Measurements from ENCODE around the gene TTLL7. TPM values are rescaled to one million over a fixed set of nuclear protein-coding genes. Genes with fewer than 3 reads are reported as not detected.

TTLL7 gene, protein sequence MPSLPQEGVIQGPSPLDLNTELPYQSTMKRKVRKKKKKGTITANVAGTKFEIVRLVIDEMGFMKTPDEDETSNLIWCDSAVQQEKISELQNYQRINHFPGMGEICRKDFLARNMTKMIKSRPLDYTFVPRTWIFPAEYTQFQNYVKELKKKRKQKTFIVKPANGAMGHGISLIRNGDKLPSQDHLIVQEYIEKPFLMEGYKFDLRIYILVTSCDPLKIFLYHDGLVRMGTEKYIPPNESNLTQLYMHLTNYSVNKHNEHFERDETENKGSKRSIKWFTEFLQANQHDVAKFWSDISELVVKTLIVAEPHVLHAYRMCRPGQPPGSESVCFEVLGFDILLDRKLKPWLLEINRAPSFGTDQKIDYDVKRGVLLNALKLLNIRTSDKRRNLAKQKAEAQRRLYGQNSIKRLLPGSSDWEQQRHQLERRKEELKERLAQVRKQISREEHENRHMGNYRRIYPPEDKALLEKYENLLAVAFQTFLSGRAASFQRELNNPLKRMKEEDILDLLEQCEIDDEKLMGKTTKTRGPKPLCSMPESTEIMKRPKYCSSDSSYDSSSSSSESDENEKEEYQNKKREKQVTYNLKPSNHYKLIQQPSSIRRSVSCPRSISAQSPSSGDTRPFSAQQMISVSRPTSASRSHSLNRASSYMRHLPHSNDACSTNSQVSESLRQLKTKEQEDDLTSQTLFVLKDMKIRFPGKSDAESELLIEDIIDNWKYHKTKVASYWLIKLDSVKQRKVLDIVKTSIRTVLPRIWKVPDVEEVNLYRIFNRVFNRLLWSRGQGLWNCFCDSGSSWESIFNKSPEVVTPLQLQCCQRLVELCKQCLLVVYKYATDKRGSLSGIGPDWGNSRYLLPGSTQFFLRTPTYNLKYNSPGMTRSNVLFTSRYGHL
- 10 to 100 TPM; 24.7 to 26.6 TPM for total RNA-seq

DNA sequence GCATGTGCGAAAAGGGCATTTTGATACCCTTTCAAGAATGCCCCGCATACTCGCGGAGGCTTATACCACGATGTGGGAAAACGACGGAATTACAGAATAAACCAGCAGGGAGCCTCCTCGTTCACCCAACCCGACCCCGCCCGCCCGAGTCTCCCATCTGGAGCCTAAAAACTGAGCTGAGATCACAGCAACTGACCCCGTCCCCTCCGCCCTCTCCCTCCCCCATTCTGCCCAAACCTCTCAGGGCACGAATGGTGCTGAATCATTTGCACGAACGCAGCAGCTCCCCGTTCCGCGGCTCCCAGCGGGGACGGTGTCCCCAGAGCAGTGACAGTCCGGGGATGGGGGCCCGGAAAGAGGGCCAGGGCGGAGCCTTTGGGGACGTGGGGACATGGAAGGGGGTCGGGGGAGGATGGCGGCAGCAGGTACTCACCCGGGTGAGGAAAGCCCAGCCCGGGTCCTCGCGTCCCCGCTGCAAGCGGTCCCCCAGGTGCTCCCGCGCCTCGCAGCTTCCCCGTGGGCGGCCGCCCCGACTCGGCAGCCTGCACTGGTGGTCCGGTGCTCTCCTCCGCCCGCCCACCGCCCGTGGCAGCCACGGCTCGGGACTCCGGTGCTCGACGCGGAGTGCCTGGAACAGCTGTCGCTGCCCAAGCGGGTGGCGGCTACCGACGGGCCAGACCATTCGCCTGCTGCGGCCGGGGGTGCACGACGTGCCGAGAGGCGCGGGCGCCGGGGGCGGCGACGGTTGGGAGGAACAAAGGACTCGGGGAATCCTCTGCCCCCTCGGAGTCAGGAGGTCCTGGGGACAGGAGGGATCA, at the start of gene TTLL7:
Gene TTLL7, minus strand, starts transcription at position 635 of the 818 bp plus-strand sequence. CDS start 46,921 bp downstream, outside the sequence.
- Histone ChIP-seq H3K4me3 (peak within 1 kb of the TSS; percentile 72 to 83), H3K27me3 (replicated peaks; ENCODE audit: insufficient read depth) (no peaks in the 10 kb centered on the region), H3K36me3 (no peaks in the 10 kb centered on the region), H3K9me3 (no peaks in the 10 kb centered on the region), H3K27ac (peak within 1 kb of the TSS; percentile 76 to 78), H3K4me1 (replicated peaks) (no peaks in the 10 kb centered on the region)
- under 1% methylated on average over 71 of the region's 73 CpGs for WGBS
- intact Hi-C loops (cut with DNase I): loop anchor here (5.0 to 10.0 kb wide), 2 partner anchors 76 to 124 kb away; no protein-coding TSS in a partner anchor
- TF ChIP-seq POLR2AphosphoS5 (IDR thresholded peaks at IDR 0.05): peak; percentile 20
- TF ChIP-seq CTCF (IDR thresholded peaks at IDR 0.05): peak in 1 of 4 experiments; percentile 17
- TF ChIP-seq POLR2A (IDR thresholded peaks at IDR 0.05): peak; percentile 48
- DNase-seq (ENCODE audit: low spot score): peak; percentile 72

DNA sequence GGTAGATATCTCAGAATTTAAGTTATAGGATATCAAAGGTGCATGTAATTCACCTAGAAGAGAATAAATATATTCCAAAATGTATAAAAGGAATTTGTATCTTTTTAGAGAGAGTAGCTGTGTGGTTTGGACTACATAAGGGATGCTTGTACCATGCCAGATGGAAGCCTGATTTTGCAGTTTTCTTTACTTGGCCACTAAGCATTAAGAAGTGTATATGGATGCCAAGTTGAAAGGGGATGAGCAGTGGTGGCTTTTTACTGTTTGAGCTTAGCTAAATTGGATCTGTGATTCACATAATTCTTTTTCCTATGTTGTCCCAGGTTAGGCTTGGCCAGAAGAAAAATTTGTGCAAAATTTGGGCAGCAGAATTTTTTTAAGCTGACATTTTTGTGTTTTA, 43.5 kb upstream of the TTLL7 start:
- no peak for TF ChIP-seq POLR2AphosphoS5 (IDR thresholded peaks at IDR 0.05)
- Histone ChIP-seq H3K4me1 (replicated peaks) (no peaks in the 10 kb centered on the region), H3K27me3 (replicated peaks; ENCODE audit: insufficient read depth) (no peaks in the 10 kb centered on the region), H3K9me3 (no peaks in the 10 kb centered on the region), H3K4me3 (no peak overlapping the region), H3K36me3 (no peaks in the 10 kb centered on the region), H3K27ac (no peak overlapping the region)
- no peak for DNase-seq (ENCODE audit: low spot score)
- intact Hi-C loops (cut with DNase I): no loop called here

GRCh38 chr1:84037758-84038611, 39.1 kb upstream of the TTLL7 start:
- intact Hi-C loops (cut with DNase I): no loop called here

GRCh38 chr1:84031802-84032327, 32.9 kb upstream of the TTLL7 start:
- intact Hi-C loops (cut with DNase I): no loop called here
- Histone ChIP-seq H3K36me3 (no peaks in the 10 kb centered on the region), H3K27me3 (replicated peaks; ENCODE audit: insufficient read depth) (no peaks in the 10 kb centered on the region), H3K4me1 (replicated peaks) (no peaks in the 10 kb centered on the region), H3K27ac (no peak overlapping the region), H3K9me3 (no peaks in the 10 kb centered on the region), H3K4me3 (no peak overlapping the region)
- no peak for TF ChIP-seq CTCF (IDR thresholded peaks at IDR 0.05)
- TF ChIP-seq POLR2AphosphoS5 (IDR thresholded peaks at IDR 0.05): no peak
- no peak for TF ChIP-seq POLR2A (IDR thresholded peaks at IDR 0.05)
- no peak for DNase-seq (ENCODE audit: low spot score)
- 100% methylated on average over 1 of the region's 1 CpG for WGBS

More at GRCh38 chr1:84037758-84038611, 39.1 kb upstream of the TTLL7 start:
- H3K9me3 ChIP-seq: no peaks in the 10 kb centered on the region
- no peak overlapping the region for H3K4me3 ChIP-seq
- no peaks in the 10 kb centered on the region for H3K27me3 ChIP-seq (replicated peaks; ENCODE audit: insufficient read depth)
- 84% methylated on average over 9 of the region's 9 CpGs for WGBS
- H3K4me1 ChIP-seq (replicated peaks): no peaks in the 10 kb centered on the region
- DNase-seq (ENCODE audit: low spot score): no peak
- no peaks in the 10 kb centered on the region for H3K36me3 ChIP-seq
- TF ChIP-seq POLR2A (IDR thresholded peaks at IDR 0.05) (no peak), CTCF (IDR thresholded peaks at IDR 0.05) (no peak), POLR2AphosphoS5 (IDR thresholded peaks at IDR 0.05) (no peak)
- H3K27ac ChIP-seq: no peak overlapping the region

Measured in prostate gland (tissue), 2 donors.